ENCODE measurements around the gene CNTNAP4. TPM values are rescaled to one million over a fixed set of nuclear protein-coding genes. Genes with fewer than 3 reads are reported as not detected.

CNTNAP4 gene
- total and polyA plus RNA-seq, 2 of the 8 experiments (the other 6 are each of a cell fraction or from before 2014, with no cell fraction given) = not detected

GRCh38 chr16:76360404-76360803 lies 83.2 kb downstream of the CNTNAP4 start:
- no peak overlapping the region for H2AK5ac ChIP-seq (ENCODE audit: low read depth, low read length)
- H3K4me1 ChIP-seq (replicated peaks in 1 of 4; ENCODE audit: control insufficient read depth in 3 of 4, insufficient read depth in 4 of 4, low read length in 3 of 4) = no peaks in the 10 kb centered on the region
- H3K9me3 ChIP-seq (ENCODE audit: insufficient read depth in 2 of 2, low read depth in 1 of 2, low read length in 1 of 2) = no peaks in the 10 kb centered on the region
- no peak overlapping the region for H2BK5ac ChIP-seq (ENCODE audit: low read depth, low read length)
- H3K79me1 ChIP-seq (ENCODE audit: low read depth, low read length) = no peaks in the 10 kb centered on the region
- H4K8ac ChIP-seq (ENCODE audit: extremely low read depth, insufficient read depth, low read length) = no peak overlapping the region
- H2BK15ac ChIP-seq (ENCODE audit: low read length) = no peak overlapping the region
- no peak overlapping the region for H3K27ac ChIP-seq (ENCODE audit: low read depth, low read length)
- no peak overlapping the region for H3K23ac ChIP-seq (ENCODE audit: insufficient read length)
- H3K27me3 ChIP-seq (replicated peaks in 1 of 4; ENCODE audit: control insufficient read depth in 3 of 4, extremely low read depth in 1 of 4, insufficient read depth in 3 of 4, low read length in 3 of 4) = no peaks in the 10 kb centered on the region
- ChIA-PET CTCF (ENCODE audit: partially characterized antibody) (no interaction called here), POLR2A (ENCODE audit: partially characterized antibody) (no interaction called here)
- H3K4me2 ChIP-seq (ENCODE audit: insufficient read depth in 1 of 2, low read depth in 2 of 2, low read length in 2 of 2) = no peak overlapping the region
- no peak overlapping the region for H2BK12ac ChIP-seq (ENCODE audit: low read depth, low read length)
- DNase-seq (ENCODE audit: low read depth in 1 of 2, low spot score in 2 of 2) = no peak
- H3K9ac ChIP-seq (replicated peaks in 1 of 4; ENCODE audit: extremely low read depth in 1 of 4, low read depth in 3 of 4, low read length in 3 of 4) = no peak overlapping the region
- no peak overlapping the region for H3K4me3 ChIP-seq (ENCODE audit: extremely low read depth in 1 of 4, insufficient read depth in 2 of 4, low read depth in 3 of 4, low read length in 4 of 4)
- no peak overlapping the region for H3K56ac ChIP-seq (replicated peaks; ENCODE audit: insufficient read length, low read depth, low read length)
- no peak overlapping the region for H3K14ac ChIP-seq (ENCODE audit: insufficient read length)
- no peaks in the 10 kb centered on the region for H3K23me2 ChIP-seq (ENCODE audit: low read depth, low read length)
- H3K36me3 ChIP-seq (ENCODE audit: control insufficient read depth in 2 of 4, insufficient read depth in 4 of 4, low read length in 3 of 4) = no peaks in the 10 kb centered on the region
- no peaks in the 10 kb centered on the region for H3K79me2 ChIP-seq (ENCODE audit: control insufficient read depth in 1 of 2, insufficient read depth in 2 of 2, low read length in 2 of 2)
- H2AFZ ChIP-seq (ENCODE audit: low read length) = no peak overlapping the region
- H4K91ac ChIP-seq (replicated peaks; ENCODE audit: insufficient read length, low read length) = no peak overlapping the region
- no peak overlapping the region for H3K18ac ChIP-seq (ENCODE audit: extremely low read depth, low read length)
- no peak overlapping the region for H3K4ac ChIP-seq (replicated peaks; ENCODE audit: insufficient read length, low read depth, low read length)
- 100% methylated on average over 1 of the region's 1 CpG; no CpG with 5 or more reads in 1 of the 2 experiments for WGBS, 2 experiments (ENCODE audit: extremely low coverage in 1 of 2, insufficient coverage in 1 of 2, insufficient read length in 1 of 2, insufficient replicate concordance in 2 of 2, low coverage in 1 of 2, low lambda C conversion rate in 2 of 2, missing lambda C conversion rate in 1 of 2)
- no peak overlapping the region for H2BK20ac ChIP-seq (ENCODE audit: low read length)
- no peak overlapping the region for H4K5ac ChIP-seq (ENCODE audit: insufficient read length, low read depth, low read length)
- H2BK120ac ChIP-seq (replicated peaks; ENCODE audit: low read depth, low read length) = no peak overlapping the region
- no peaks in the 10 kb centered on the region for H4K20me1 ChIP-seq (replicated peaks in 1 of 2; ENCODE audit: control insufficient read depth in 1 of 2, insufficient read depth in 2 of 2, low read length in 2 of 2)
- no peak for TF ChIP-seq SIRT6 (IDR thresholded peaks at IDR 0.05; ENCODE audit: low read length)
- TF ChIP-seq TAF1 (IDR thresholded peaks at IDR 0.05; ENCODE audit: low read depth, low read length) = no peak
- no peak for TF ChIP-seq JUN (IDR thresholded peaks at IDR 0.05; ENCODE audit: low read depth, low read length)
- no peak for TF ChIP-seq CBX8 (IDR thresholded peaks at IDR 0.05; ENCODE audit: borderline replicate concordance, low read depth, low read length)
- no peak for TF ChIP-seq TCF12 (IDR thresholded peaks at IDR 0.05; ENCODE audit: low read depth, low read length)
- no peak for TF ChIP-seq CEBPB (IDR thresholded peaks at IDR 0.05; ENCODE audit: low read depth, low read length)
- TF ChIP-seq YY1 (IDR thresholded peaks at IDR 0.05; ENCODE audit: low read depth, low read length) = no peak
- TF ChIP-seq KDM4A (IDR thresholded peaks at IDR 0.05; ENCODE audit: low read depth, low read length, severe bottlenecking) = no peak
- no peak for TF ChIP-seq SAP30 (IDR thresholded peaks at IDR 0.05; ENCODE audit: insufficient read depth, insufficient replicate concordance, low read length)
- no peak for TF ChIP-seq EGR1 (IDR thresholded peaks at IDR 0.05; ENCODE audit: borderline replicate concordance, low read depth, low read length)
- TF ChIP-seq POLR2A (IDR thresholded peaks at IDR 0.05; ENCODE audit: control extremely low read depth in 1 of 2, low read depth in 2 of 2, low read length in 2 of 2) = no peak
- TF ChIP-seq TAF7 (optimal IDR thresholded peaks at IDR 0.05; ENCODE audit: borderline replicate concordance, low read depth, low read length) = no peak
- TF ChIP-seq USF2 (IDR thresholded peaks at IDR 0.05; ENCODE audit: low read length) = no peak
- no peak for FAIRE-seq
